H1 (cell line): ENCODE data around the gene WFDC12. TPM values are rescaled to one million over a fixed set of nuclear protein-coding genes. Genes with fewer than 3 reads are reported as not detected.

Experiments
- CTCF ChIA-PET: fragments of 300-600 bp; sonication (Branson Sonifier 250); formaldehyde crosslinking; loops from one replicate; lab custom pipeline; 2021; ENCODE audit not compliant: partially characterized antibody; lab: Charles Lee
- POLR2A ChIA-PET: fragments of 300-600 bp; sonication (Branson Sonifier 250); formaldehyde crosslinking; loops from one replicate; lab custom pipeline; 2021; ENCODE audit warnings: inconsistent platforms; ENCODE audit not compliant: partially characterized antibody; lab: Charles Lee
- DNase-seq, 2 experiments: peaks; one replicate each; pipeline versions ENCODE4 v3.0.0 to v3.0.0-alpha.2; 2010 to 2022; ENCODE audit warnings: low spot score in 2 of 2, low read depth in 1 of 2, mixed read lengths in 1 of 2
- FAIRE-seq: peaks from 2 replicates; lab custom pipeline; 2011; peaks lifted over from hg19 to GRCh38; lab: Jason Lieb, UNC
- H2AFZ ChIP-seq: 2 replicates; pipeline ENCODE4 v1.8.1; 2012; ENCODE audit warnings: low read length, inconsistent platforms
- H2AK5ac ChIP-seq: 2 replicates; pipeline ENCODE4 v1.6.1; 2013; ENCODE audit warnings: low read depth, low read length
- H2BK120ac ChIP-seq: replicated peaks from 2 replicates; pipeline ENCODE3; 2013; ENCODE audit warnings: low read depth, low read length, inconsistent platforms
- H2BK12ac ChIP-seq: 2 replicates; pipeline ENCODE4 v1.6.1; 2013; ENCODE audit warnings: low read depth, low read length
- H2BK15ac ChIP-seq: 2 replicates; pipeline ENCODE4 v1.6.1; 2013; ENCODE audit warnings: low read length
- H2BK20ac ChIP-seq: 2 replicates; pipeline ENCODE4 v1.6.1; 2013; ENCODE audit warnings: low read length
- H2BK5ac ChIP-seq: 2 replicates; pipeline ENCODE4 v1.6.1; 2013; ENCODE audit warnings: low read depth, low read length
- H3K14ac ChIP-seq: 2 replicates; pipeline ENCODE4 v1.6.1; 2013; ENCODE audit warnings: inconsistent platforms; ENCODE audit not compliant: insufficient read length
- H3K18ac ChIP-seq: 2 replicates; pipeline ENCODE4 v1.6.1; 2013; ENCODE audit warnings: low read length; ENCODE audit errors: extremely low read depth
- H3K23ac ChIP-seq: 2 replicates; pipeline ENCODE4 v1.6.1; 2013; ENCODE audit warnings: inconsistent platforms; ENCODE audit not compliant: insufficient read length
- H3K23me2 ChIP-seq: 2 replicates; pipeline ENCODE4 v1.6.1; 2013; ENCODE audit warnings: low read depth, low read length
- H3K27ac ChIP-seq: 2 replicates; pipeline ENCODE4 v1.6.1; 2011; ENCODE audit warnings: low read depth, low read length, inconsistent platforms
- H3K27me3 ChIP-seq, 4 experiments: replicated peaks in 1 of 4; 1 replicate in 1 of 4; 2 replicates in 3 of 4; pipeline versions ENCODE4 v1.6.1 to v1.8.1; 2011 to 2013; ENCODE audit warnings: low read length in 3 of 4, mild to moderate bottlenecking in 3 of 4, inconsistent platforms in 2 of 4, mixed read lengths in 2 of 4, moderate library complexity in 1 of 4; ENCODE audit not compliant: control insufficient read depth in 3 of 4, insufficient read depth in 3 of 4; ENCODE audit errors: extremely low read depth in 1 of 4
- H3K36me3 ChIP-seq, 4 experiments: 2 replicates each; pipeline versions ENCODE4 v1.6.1 to v1.8.1; 2011 to 2013; ENCODE audit warnings: mild to moderate bottlenecking in 4 of 4, low read length in 3 of 4, moderate library complexity in 2 of 4, control low read depth in 1 of 4, inconsistent platforms in 1 of 4; ENCODE audit not compliant: insufficient read depth in 4 of 4, control insufficient read depth in 2 of 4
- H3K4ac ChIP-seq: replicated peaks from 2 replicates; pipeline ENCODE3; 2013; ENCODE audit warnings: low read length, low read depth, mixed read lengths, inconsistent platforms; ENCODE audit not compliant: insufficient read length
- H3K4me1 ChIP-seq, 4 experiments: replicated peaks in 1 of 4; 1 replicate in 1 of 4; 2 replicates in 3 of 4; pipeline versions ENCODE4 v1.6.1 to v1.8.1; 2011 to 2013; ENCODE audit warnings: low read length in 3 of 4, inconsistent platforms in 2 of 4, mixed read lengths in 1 of 4; ENCODE audit not compliant: insufficient read depth in 4 of 4, control insufficient read depth in 3 of 4
- H3K4me2 ChIP-seq, 2 experiments: 2 replicates each; pipeline versions ENCODE4 v1.6.1 to v1.8.1; 2011 to 2013; ENCODE audit warnings: low read depth in 2 of 2, low read length in 2 of 2, control low read depth in 1 of 2, inconsistent platforms in 1 of 2, mild to moderate bottlenecking in 1 of 2; ENCODE audit not compliant: insufficient read depth in 1 of 2
- H3K4me3 ChIP-seq, 4 experiments: fragments of 200-600, 300-600 bp in 1 of 4; sonication (generic), shearing (Covaris generic), sonication (Bioruptor Twin) in 1 of 4; 2 replicates each; pipeline versions ENCODE4 v1.5.1 to v1.8.1; 2011 to 2016; ENCODE audit warnings: low read length in 4 of 4, low read depth in 3 of 4, control low read depth in 2 of 4, inconsistent platforms in 2 of 4, mild to moderate bottlenecking in 2 of 4, mixed read lengths in 1 of 4, moderate library complexity in 1 of 4; ENCODE audit not compliant: insufficient read depth in 2 of 4; ENCODE audit errors: extremely low read depth in 1 of 4
- H3K56ac ChIP-seq: replicated peaks from 2 replicates; pipeline ENCODE3; 2013; ENCODE audit warnings: low read depth, mild to moderate bottlenecking, mixed read lengths, low read length, inconsistent platforms; ENCODE audit not compliant: insufficient read length
- H3K79me1 ChIP-seq: 2 replicates; pipeline ENCODE4 v1.6.1; 2013; ENCODE audit warnings: low read depth, low read length, control low read depth
- H3K79me2 ChIP-seq, 2 experiments: 2 replicates each; pipeline versions ENCODE4 v1.6.1 to v1.8.1; 2012 to 2013; ENCODE audit warnings: low read length in 2 of 2, mild to moderate bottlenecking in 2 of 2, inconsistent platforms in 1 of 2; ENCODE audit not compliant: insufficient read depth in 2 of 2, control insufficient read depth in 1 of 2
- H3K9ac ChIP-seq, 4 experiments: replicated peaks in 1 of 4; 1 replicate in 1 of 4; 2 replicates in 3 of 4; pipeline versions ENCODE4 v1.6.1 to v1.8.1; 2011 to 2013; ENCODE audit warnings: low read depth in 3 of 4, low read length in 3 of 4, control low read depth in 2 of 4, mild to moderate bottlenecking in 2 of 4, moderate library complexity in 2 of 4, inconsistent platforms in 1 of 4; ENCODE audit errors: extremely low read depth in 1 of 4
- H3K9me3 ChIP-seq, 2 experiments: 2 replicates each; pipeline versions ENCODE4 v1.6.1 to v1.8.1; 2012 to 2013; ENCODE audit warnings: mild to moderate bottlenecking in 2 of 2, moderate library complexity in 2 of 2, control low read depth in 1 of 2, inconsistent platforms in 1 of 2, low read depth in 1 of 2, low read length in 1 of 2, mixed read lengths in 1 of 2; ENCODE audit not compliant: insufficient read depth in 2 of 2
- H4K20me1 ChIP-seq, 2 experiments: replicated peaks in 1 of 2; 2 replicates each; pipeline versions ENCODE3 to v1.8.1; 2011 to 2013; ENCODE audit warnings: inconsistent platforms in 2 of 2, low read length in 2 of 2, mild to moderate bottlenecking in 1 of 2; ENCODE audit not compliant: insufficient read depth in 2 of 2, control insufficient read depth in 1 of 2
- H4K5ac ChIP-seq: 2 replicates; pipeline ENCODE4 v1.6.1; 2013; ENCODE audit warnings: low read length, low read depth, mixed read lengths, inconsistent platforms; ENCODE audit not compliant: insufficient read length
- H4K8ac ChIP-seq: 2 replicates; pipeline ENCODE4 v1.8.0; 2013; ENCODE audit warnings: mild to moderate bottlenecking, moderate library complexity, low read length, inconsistent platforms; ENCODE audit not compliant: insufficient read depth; ENCODE audit errors: extremely low read depth
- H4K91ac ChIP-seq: replicated peaks from 2 replicates; pipeline ENCODE3; 2013; ENCODE audit warnings: low read length, mixed read lengths, inconsistent platforms; ENCODE audit not compliant: insufficient read length
- GABPA ChIP-seq: IDR thresholded peaks from 2 replicates; pipeline ENCODE4 v1.6.1; 2011; ENCODE audit warnings: mild to moderate bottlenecking, low read length, moderate library complexity, borderline replicate concordance; ENCODE audit not compliant: insufficient read depth
- WGBS, 2 experiments: shearing (Covaris generic) in 1 of 2; methylation state at CpG; one replicate each; pipeline versions ENCODE4 v1.1.6 to v1.1.7; 2013 to 2015; ENCODE audit warnings: low lambda C conversion rate in 2 of 2, mixed read lengths in 2 of 2, inconsistent platforms in 1 of 2, low coverage in 1 of 2, missing lambda C conversion rate in 1 of 2; ENCODE audit not compliant: insufficient replicate concordance in 2 of 2, insufficient coverage in 1 of 2, insufficient read length in 1 of 2; ENCODE audit errors: extremely low coverage in 1 of 2, missing lambda C conversion rate in 1 of 2; 5-methylcytosine and 5-hydroxymethylcytosine counted together
- long read RNA-seq, 2 experiments: library from RNA in 1 of 2; library from capped mRNA in 1 of 2; stranded (forward); transcript quantifications; one replicate each; pipeline ENCODE4 v2.0.0, GENCODE V29; 2021; ENCODE audit warnings: inconsistent platforms in 1 of 2
- polyA minus RNA-seq, 3 experiments: library from RNA; depleted of rRNA, polyadenylated mRNA; stranded (reverse); fragments of >200 nt; gene quantifications; 1 replicate in 2 of 3; 2 replicates in 1 of 3; pipeline ENCODE4 v1.2.3, GENCODE V29; 2011
- polyA plus RNA-seq, 7 experiments: library from polyadenylated mRNA; depleted of rRNA in 3 of 7; stranded (reverse) in 5 of 7; unstranded in 2 of 7; fragments of >200 nt in 5 of 7; fragments of 200-250 nt in 2 of 7; gene quantifications; 1 replicate in 5 of 7; 2 replicates in 1 of 7; 4 replicates in 1 of 7; pipeline versions ENCODE4 v1.2.1 to v1.2.3, GENCODE V29; 2011 to 2013; ENCODE audit warnings: missing spikeins in 2 of 7, mixed read lengths in 2 of 7
- total RNA-seq: library from RNA; stranded (reverse); fragmentation: NEBNext Ultra II Directional; extraction: Animal tissue kit (Norgen Biotek cat#: 25700); gene quantifications from 2 replicates; pipeline ENCODE4 v1.2.1, GENCODE V29; 2021

WFDC12 gene, protein sequence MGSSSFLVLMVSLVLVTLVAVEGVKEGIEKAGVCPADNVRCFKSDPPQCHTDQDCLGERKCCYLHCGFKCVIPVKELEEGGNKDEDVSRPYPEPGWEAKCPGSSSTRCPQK
- total RNA-seq = not detected in 2 replicates
- polyA plus RNA-seq (2011; rRNA removed) = not detected in 2 replicates
- not detected for polyA plus RNA-seq (2011; cell fraction: cytosol; rRNA removed)
- not detected for polyA plus RNA-seq (2011; cell fraction: nucleus; rRNA removed)
- not detected in 4 replicates for polyA plus RNA-seq (2012, experiment 1 of 2)
- polyA plus RNA-seq (2012, experiment 2 of 2) = not detected
- not detected for polyA plus RNA-seq (2013, experiment 1 of 2)
- polyA plus RNA-seq (2013, experiment 2 of 2) = not detected
- polyA minus RNA-seq (2011; rRNA and poly(A)+ RNA removed) = not detected in 2 replicates
- polyA minus RNA-seq (2011; cell fraction: cytosol; rRNA and poly(A)+ RNA removed) = not detected
- polyA minus RNA-seq (2011; cell fraction: nucleus; rRNA and poly(A)+ RNA removed) = not detected
- long read RNA-seq, experiment 1 = 0 reads
- long read RNA-seq, experiment 2 = 0 reads

DNA sequence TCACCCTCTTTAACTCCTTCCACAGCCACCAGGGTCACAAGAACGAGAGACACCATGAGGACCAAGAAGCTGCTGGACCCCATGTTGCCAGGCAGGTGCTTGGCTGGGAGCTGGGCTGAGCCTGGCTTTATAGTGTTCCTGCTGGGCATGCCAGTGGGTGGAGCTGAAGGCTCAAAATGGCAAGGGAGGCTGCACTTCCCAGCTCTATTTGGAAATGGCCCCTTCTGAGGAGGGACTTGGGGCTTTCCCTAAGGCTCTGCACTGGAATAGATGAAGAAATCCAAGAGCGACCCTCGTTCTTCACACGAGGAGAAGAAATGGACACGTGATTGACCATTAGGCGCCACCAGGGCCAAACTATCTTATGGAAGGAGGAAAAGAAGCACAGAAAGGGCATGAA lies at the start of gene WFDC12:
Gene WFDC12, minus strand, starts transcription at position 101 of the 400 bp plus-strand sequence. Its CDS starts 18 bp downstream, at position 83.
- no peak for TF ChIP-seq GABPA
- TF ChIP-seq, all 59 proteins: peak for 0
- H2BK15ac ChIP-seq = no peak within 1 kb of the TSS
- no peak within 1 kb of the TSS for H2AFZ ChIP-seq
- no peak within 1 kb of the TSS for H3K27ac ChIP-seq
- no peaks in the 10 kb centered on the region for H3K79me1 ChIP-seq
- no peak within 1 kb of the TSS for H3K56ac ChIP-seq
- H3K14ac ChIP-seq = no peak within 1 kb of the TSS
- H2BK120ac ChIP-seq = no peak within 1 kb of the TSS
- H4K91ac ChIP-seq = no peak within 1 kb of the TSS
- 93% methylated on average over 6 of the region's 6 CpGs; no CpG with 5 or more reads in 1 of the 2 experiments for WGBS, 2 experiments
- no peaks in the 10 kb centered on the region for H3K23me2 ChIP-seq
- no peak within 1 kb of the TSS; the same call in none of the 2 replicates for H4K8ac ChIP-seq
- CTCF ChIA-PET = interaction anchor here (3.1 to 3.6 kb wide), 2 partner anchors 12 to 15 kb away, joined by 12 to 14 read pairs; no protein-coding TSS in a partner anchor
- no peak within 1 kb of the TSS for H3K4ac ChIP-seq
- H3K9ac ChIP-seq = no peak within 1 kb of the TSS
- no peak for FAIRE-seq
- H2BK20ac ChIP-seq = no peak within 1 kb of the TSS
- no peaks in the 10 kb centered on the region for H4K20me1 ChIP-seq
- H3K79me2 ChIP-seq = no peaks in the 10 kb centered on the region
- POLR2A ChIA-PET = no interaction called here
- no peak within 1 kb of the TSS for H2BK5ac ChIP-seq
- H3K36me3 ChIP-seq = no peaks in the 10 kb centered on the region
- no peak within 1 kb of the TSS for H3K23ac ChIP-seq
- 0 out of 4 replicates have a peak, but pooled peaks cover 0 to 7% of the 10 kb centered on the region in 2 experiments for H3K9me3 ChIP-seq
- H2AK5ac ChIP-seq = no peak within 1 kb of the TSS
- H2BK12ac ChIP-seq = no peak within 1 kb of the TSS
- no peaks in the 10 kb centered on the region; a peak in 1 of 7 replicates for H3K27me3 ChIP-seq
- no peak for DNase-seq
- H4K5ac ChIP-seq = no peak within 1 kb of the TSS
- no peak within 1 kb of the TSS for H3K4me3 ChIP-seq
- no peak within 1 kb of the TSS for H3K18ac ChIP-seq
- no peaks in the 10 kb centered on the region for H3K4me1 ChIP-seq
- H3K4me2 ChIP-seq = no peak within 1 kb of the TSS
